Caco-2 (cell line): ENCODE results near the gene PDE9A. TPM values are rescaled to one million over a fixed set of nuclear protein-coding genes. Genes with fewer than 3 reads are reported as not detected.

Source experiments
- BruUV-seq: library from RNA; stranded (reverse); fragments of 400-500 nt; replicated peaks from 2 replicates; lab custom pipeline; 2021; lab: Mats Ljungman, UMichigan
- CTCF ChIA-PET: fragments of 300-600 bp; sonication (Branson Sonifier 250); formaldehyde crosslinking; loops from one replicate; lab custom pipeline; 2022; ENCODE audit warnings: antibody characterized with exemption; lab: Charles Lee
- POLR2A ChIA-PET: fragments of 300-600 bp; sonication (Branson Sonifier 250); formaldehyde crosslinking; loops from one replicate; lab custom pipeline; 2022; ENCODE audit warnings: antibody characterized with exemption; lab: Charles Lee
- DNase-seq, 2 experiments: peaks; one replicate each; pipeline versions ENCODE4 v3.0.0 to v3.0.0-alpha.2; 2020 to 2022
- H3K27me3 ChIP-seq: replicated peaks from 2 replicates; pipeline ENCODE4 v1.6.0; 2011; ENCODE audit warnings: low read length; ENCODE audit not compliant: control insufficient read depth, insufficient read depth
- H3K36me3 ChIP-seq: 2 replicates; pipeline ENCODE4 v1.5.1; 2011; ENCODE audit warnings: low read length; ENCODE audit not compliant: control insufficient read depth, insufficient read depth
- H3K4me1 ChIP-seq: fragments of 250-450 bp; sonication (Bioruptor Pico); 2 replicates; pipeline ENCODE4 v1.5.1; 2020; ENCODE audit warnings: mild to moderate bottlenecking
- H3K4me3 ChIP-seq: 2 replicates; pipeline ENCODE4 v1.5.1; 2011; ENCODE audit warnings: low read depth, mild to moderate bottlenecking, control low read depth, low read length
- H3K9me3 ChIP-seq: fragments of 250-450 bp; sonication (Bioruptor Pico); 2 replicates; pipeline ENCODE4 v1.5.1; 2020; ENCODE audit warnings: mild to moderate bottlenecking, moderate library complexity
- H3K27ac Mint-ChIP-seq: one replicate; pipeline ENCODE4 v1.8.0; 2022; ENCODE audit warnings: mixed read lengths; ENCODE audit not compliant: unreplicated experiment
- H3K27me3 Mint-ChIP-seq: one replicate; pipeline ENCODE4 v1.8.0; 2022; ENCODE audit warnings: mixed read lengths; ENCODE audit not compliant: insufficient read depth, unreplicated experiment
- H3K36me3 Mint-ChIP-seq: one replicate; pipeline ENCODE4 v1.8.0; 2022; ENCODE audit warnings: mild to moderate bottlenecking, mixed read lengths; ENCODE audit not compliant: insufficient read depth, unreplicated experiment
- H3K4me1 Mint-ChIP-seq: one replicate; pipeline ENCODE4 v1.8.0; 2022; ENCODE audit warnings: low read depth, mixed read lengths; ENCODE audit not compliant: unreplicated experiment
- H3K4me3 Mint-ChIP-seq: one replicate; pipeline ENCODE4 v1.8.0; 2022; ENCODE audit warnings: mild to moderate bottlenecking, moderate library complexity, mixed read lengths; ENCODE audit not compliant: unreplicated experiment
- H3K9me3 Mint-ChIP-seq: one replicate; pipeline ENCODE4 v1.8.0; 2022; ENCODE audit warnings: mixed read lengths; ENCODE audit not compliant: unreplicated experiment
- CTCF ChIP-seq, 2 experiments: fragments of 200-600 bp in 1 of 2; IDR thresholded peaks; 1 replicate in 1 of 2; 2 replicates in 1 of 2; pipeline versions ENCODE4 v1.5.1 to v1.8.0; 2011 to 2022; ENCODE audit warnings: antibody characterized with exemption in 1 of 2, control low read depth in 1 of 2, inconsistent platforms in 1 of 2, low read depth in 1 of 2, low read length in 1 of 2, mild to moderate bottlenecking in 1 of 2, moderate library complexity in 1 of 2; ENCODE audit not compliant: insufficient read depth in 1 of 2, severe bottlenecking in 1 of 2, unreplicated experiment in 1 of 2
- intact Hi-C: fragments of 100-400 bp; cut with micrococcal nuclease; formaldehyde crosslinking; loops from one replicate; pipeline ENCODE4 v1.10.0; 2022; ENCODE audit not compliant: unreplicated experiment
- total RNA-seq: library from RNA; stranded (reverse); gene quantifications from 2 replicates; pipeline ENCODE4 v1.2.3, GENCODE V29; 2022

Gene PDE9A
- total RNA-seq, 1 experiment from 2014 or later, result 9.7 TPM

GRCh38 chr21:42744520-42745445 is 91.4 kb downstream of the PDE9A start:
- ChIA-PET CTCF (no interaction called here), POLR2A (no interaction called here)
- H3K36me3 Mint-ChIP-seq, result no peaks in the 10 kb centered on the region
- Histone ChIP-seq H3K36me3 (no peaks in the 10 kb centered on the region), H3K4me3 (no peak overlapping the region), H3K9me3 (no peaks in the 10 kb centered on the region), H3K4me1 (no peaks in the 10 kb centered on the region), H3K27me3 (no peaks in the 10 kb centered on the region)
- no peak for DNase-seq
- no peaks in the 10 kb centered on the region for H3K4me1 Mint-ChIP-seq
- intact Hi-C loops, result no loop called here
- no peak overlapping the region for H3K27ac Mint-ChIP-seq
- H3K4me3 Mint-ChIP-seq, result no peak overlapping the region
- no peaks in the 10 kb centered on the region for H3K9me3 Mint-ChIP-seq
- H3K27me3 Mint-ChIP-seq, result no peaks in the 10 kb centered on the region
- BruUV-seq, result no TSS peak
- no peak for TF ChIP-seq CTCF (IDR thresholded peaks at IDR 0.05; ENCODE audit: insufficient read depth in 1 of 2, low read depth in 1 of 2, low read length in 1 of 2, severe bottlenecking in 1 of 2, unreplicated experiment in 1 of 2)

- intact Hi-C loops, result no loop called here
- H3K27me3 Mint-ChIP-seq, result no peaks in the 10 kb centered on the region
These were observed 92.3 kb downstream of the PDE9A start for GRCh38 chr21:42745511-42746239.

More at GRCh38 chr21:42745511-42746239, 92.3 kb downstream of the PDE9A start:
- Histone ChIP-seq H3K9me3 (no peaks in the 10 kb centered on the region), H3K4me1 (no peaks in the 10 kb centered on the region), H3K27me3 (no peaks in the 10 kb centered on the region), H3K4me3 (no peak overlapping the region), H3K36me3 (no peaks in the 10 kb centered on the region)
- Mint-ChIP-seq H3K27ac (no peak overlapping the region), H3K36me3 (no peaks in the 10 kb centered on the region), H3K4me1 (no peaks in the 10 kb centered on the region), H3K9me3 (no peaks in the 10 kb centered on the region), H3K4me3 (no peak overlapping the region)
- BruUV-seq, result no TSS peak
- ChIA-PET POLR2A (no interaction called here), CTCF (no interaction called here)
- DNase-seq, result no peak
- TF ChIP-seq CTCF (IDR thresholded peaks at IDR 0.05; ENCODE audit: insufficient read depth in 1 of 2, low read depth in 1 of 2, low read length in 1 of 2, severe bottlenecking in 1 of 2, unreplicated experiment in 1 of 2), result no peak
